Stomach (tissue), 9 donors: ENCODE measurements around the gene WDR53. TPM values are rescaled to one million over a fixed set of nuclear protein-coding genes. Genes with fewer than 3 reads are reported as not detected.

Source experiments
- DNase-seq, 2 donors: peaks; one replicate each; pipeline versions ENCODE4 v3.0.0 to v3.0.0-alpha.2; 2013 to 2019
- H3K27ac ChIP-seq, 5 donors: fragments of 200-600 bp in 4 of 5; sonication (generic) in 4 of 5; one replicate each; pipeline ENCODE4 v1.5.1; 2013 to 2019; ENCODE audit warnings: mild to moderate bottlenecking in 1 of 5, moderate library complexity in 1 of 5
- H3K27me3 ChIP-seq, 3 donors: fragments of 200-600 bp; sonication (generic); one replicate each; pipeline ENCODE4 v1.5.1; 2017 to 2019; ENCODE audit warnings: mixed run types in 1 of 3
- H3K36me3 ChIP-seq, 4 donors: fragments of 200-600 bp; sonication (generic); 1 replicate in 3 of 4; 2 replicates in 1 of 4; pipeline ENCODE4 v1.5.1; 2016 to 2019
- H3K4me1 ChIP-seq, 4 donors: fragments of 200-600 bp; sonication (generic); one replicate each; pipeline ENCODE4 v1.5.1; 2016 to 2019
- H3K4me3 ChIP-seq, 4 donors: fragments of 200-600 bp; sonication (generic) in 3 of 4; one replicate each; pipeline ENCODE4 v1.5.1; 2016 to 2019; ENCODE audit warnings: mild to moderate bottlenecking in 1 of 4
- H3K9me3 ChIP-seq, 4 donors: fragments of 200-600 bp; sonication (generic); one replicate each; pipeline ENCODE4 v1.5.1; 2016 to 2019
- EP300 ChIP-seq: sonication (generic); formaldehyde crosslinking; IDR thresholded peaks from one replicate; pipeline ENCODE4 v1.6.1; 2017; ENCODE audit warnings: antibody characterized with exemption
- POLR2A ChIP-seq, 4 donors: fragments of 450-650 bp; IDR thresholded peaks; one replicate each; pipeline ENCODE4 v1.6.1; 2016; ENCODE audit warnings: antibody characterized with exemption in 4 of 4, control low read depth in 2 of 4, mild to moderate bottlenecking in 1 of 4, moderate library complexity in 1 of 4
- POLR2AphosphoS5 ChIP-seq, 3 donors: sonication (generic); formaldehyde crosslinking; IDR thresholded peaks; one replicate each; pipeline ENCODE4 v1.6.1; 2016; ENCODE audit warnings: antibody characterized with exemption in 3 of 3
- WGBS, 5 donors: extraction: QIAGEN DNeasy Blood & Tissue Kit in 3 of 5; methylation state at CpG; one replicate each; pipeline versions ENCODE4 v1.1.5 to v1.1.7; 2013 to 2018; 5-methylcytosine and 5-hydroxymethylcytosine counted together
- intact Hi-C: fragments of 100-400 bp; cut with DNase I; formaldehyde crosslinking; loops from one replicate; pipeline ENCODE4 v1.15.1; 2023; ENCODE audit warnings: low total_unique reads
- polyA plus RNA-seq, 3 donors: library from polyadenylated mRNA; stranded (reverse); fragments of 200-250 nt; gene quantifications; one replicate each; pipeline ENCODE4 v1.2.3, GENCODE V29; 2013
- total RNA-seq, 5 donors: library from RNA; depleted of rRNA; stranded (reverse); fragments of >200 nt; gene quantifications; one replicate each; pipeline versions ENCODE4 v1.1.0 to v1.2.3, GENCODE V29; 2014 to 2016
- TF ChIP-seq, protein P1 (sequence below), 7 experiments: fragments of 450-650 bp in 4 of 7; fragments of 200-600 bp in 3 of 7; sonication (generic) in 3 of 7; IDR thresholded peaks; one replicate each; pipeline ENCODE4 v1.5.1; 2016 to 2019; ENCODE audit warnings: antibody characterized with exemption in 7 of 7, control low read depth in 2 of 7, mild to moderate bottlenecking in 1 of 7
- donor health status: healthy with polysubstance abuse.
- donor health status: Bipolar disorder and iron deficiency.
- donor health status: healthy.

Gene WDR53
- total and polyA plus RNA-seq, 8 donors, result 1.8 to 13.4 (median 6.9) TPM; not detected in 2

- DNase-seq, result no peak
- H3K36me3 ChIP-seq, result no peaks in the 10 kb centered on the region
These were observed 21.3 kb downstream of the WDR53 start for GRCh38 chr3:196547067-196547466.

DNA sequence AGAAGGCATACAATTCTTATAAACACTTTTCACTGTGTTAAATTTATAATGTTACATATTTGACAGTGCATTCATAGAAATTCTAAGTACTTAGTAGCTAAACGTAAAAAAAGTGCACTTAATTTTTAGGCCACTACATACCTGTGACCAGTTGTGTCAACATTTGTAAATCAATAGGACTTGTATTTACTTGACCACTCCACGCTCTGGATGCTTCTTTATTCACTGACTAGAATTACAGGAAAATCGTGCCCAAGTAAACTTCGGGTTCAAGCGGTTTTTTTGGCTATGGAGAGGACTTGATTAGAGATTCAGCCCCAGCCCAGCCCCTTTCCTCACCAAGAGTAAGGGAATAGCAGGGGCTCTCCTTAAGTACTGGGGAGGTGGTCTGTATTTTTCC, 21.8 kb downstream of the WDR53 start:
- Histone ChIP-seq H3K27me3 (no peaks in the 10 kb centered on the region), H3K27ac (no peak overlapping the region), H3K4me1 (no peaks in the 10 kb centered on the region), H3K36me3 (no peaks in the 10 kb centered on the region), H3K4me3 (no peak overlapping the region), H3K9me3 (peaks cover 0 to 17% (median 5%) of the 10 kb centered on the region in 4 donors)
- 28 to 50% (median 39%) methylated on average over 5 of the region's 5 CpGs for whole genome bisulfite sequencing, 5 donors
- DNase-seq, result no peak
- intact Hi-C loops, result no loop called here
- no peak for TF ChIP-seq POLR2A (IDR thresholded peaks at IDR 0.05)
- TF ChIP-seq EP300, result no peak
- TF ChIP-seq, protein P1, sequence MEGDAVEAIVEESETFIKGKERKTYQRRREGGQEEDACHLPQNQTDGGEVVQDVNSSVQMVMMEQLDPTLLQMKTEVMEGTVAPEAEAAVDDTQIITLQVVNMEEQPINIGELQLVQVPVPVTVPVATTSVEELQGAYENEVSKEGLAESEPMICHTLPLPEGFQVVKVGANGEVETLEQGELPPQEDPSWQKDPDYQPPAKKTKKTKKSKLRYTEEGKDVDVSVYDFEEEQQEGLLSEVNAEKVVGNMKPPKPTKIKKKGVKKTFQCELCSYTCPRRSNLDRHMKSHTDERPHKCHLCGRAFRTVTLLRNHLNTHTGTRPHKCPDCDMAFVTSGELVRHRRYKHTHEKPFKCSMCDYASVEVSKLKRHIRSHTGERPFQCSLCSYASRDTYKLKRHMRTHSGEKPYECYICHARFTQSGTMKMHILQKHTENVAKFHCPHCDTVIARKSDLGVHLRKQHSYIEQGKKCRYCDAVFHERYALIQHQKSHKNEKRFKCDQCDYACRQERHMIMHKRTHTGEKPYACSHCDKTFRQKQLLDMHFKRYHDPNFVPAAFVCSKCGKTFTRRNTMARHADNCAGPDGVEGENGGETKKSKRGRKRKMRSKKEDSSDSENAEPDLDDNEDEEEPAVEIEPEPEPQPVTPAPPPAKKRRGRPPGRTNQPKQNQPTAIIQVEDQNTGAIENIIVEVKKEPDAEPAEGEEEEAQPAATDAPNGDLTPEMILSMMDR (IDR thresholded peaks at IDR 0.05), result no peak
- no peak for TF ChIP-seq POLR2AphosphoS5 (IDR thresholded peaks at IDR 0.05)

More at GRCh38 chr3:196547067-196547466, 21.3 kb downstream of the WDR53 start:
- Histone ChIP-seq H3K4me1 (no peaks in the 10 kb centered on the region), H3K27ac (no peak overlapping the region), H3K9me3 (peaks cover 0 to 17% (median 5%) of the 10 kb centered on the region in 4 donors), H3K4me3 (no peak overlapping the region), H3K27me3 (no peaks in the 10 kb centered on the region)
- TF ChIP-seq POLR2A (IDR thresholded peaks at IDR 0.05), result no peak
- TF ChIP-seq, protein P1 (IDR thresholded peaks at IDR 0.05), result no peak
- no peak for TF ChIP-seq POLR2AphosphoS5 (IDR thresholded peaks at IDR 0.05)
- TF ChIP-seq EP300, result no peak
- 86 to 100% (median 93%) methylated on average over 2 of the region's 2 CpGs for WGBS, 5 donors
- intact Hi-C loops, result no loop called here

DNA sequence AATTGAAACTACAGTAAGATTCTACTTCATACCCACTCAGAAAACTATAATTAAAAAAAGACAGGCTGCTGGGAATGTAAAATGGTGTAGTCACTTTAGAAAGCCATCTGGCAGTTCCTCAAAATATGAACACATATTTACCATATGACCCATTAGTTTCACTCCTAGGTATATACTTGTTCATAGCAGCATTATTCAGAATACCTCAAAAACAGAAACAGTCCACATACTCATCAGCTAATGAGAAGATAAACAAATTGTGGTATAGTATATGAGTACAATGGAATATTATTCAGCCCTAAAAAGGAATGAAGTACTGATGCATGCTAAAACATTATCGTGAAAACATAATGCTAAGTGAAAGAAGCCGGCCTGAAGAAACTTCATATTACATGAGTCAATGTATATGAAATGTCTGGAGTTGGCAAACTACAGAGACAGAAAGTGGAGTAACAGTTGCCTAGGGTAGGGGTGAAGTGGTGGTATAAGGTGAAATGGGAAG, 23.8 kb downstream of the WDR53 start:
- WGBS, 5 donors, result 91 to 100% (median 97%) methylated on average over 2 of the region's 2 CpGs
- DNase-seq, result no peak
- Histone ChIP-seq H3K27me3 (no peaks in the 10 kb centered on the region), H3K4me3 (no peak overlapping the region), H3K36me3 (no peaks in the 10 kb centered on the region), H3K4me1 (no peaks in the 10 kb centered on the region), H3K9me3 (peaks cover 0 to 9% (median 4%) of the 10 kb centered on the region in 4 donors), H3K27ac (no peak overlapping the region)
- intact Hi-C loops, result no loop called here
- TF ChIP-seq EP300 (no peak), POLR2AphosphoS5 (IDR thresholded peaks at IDR 0.05) (no peak), POLR2A (IDR thresholded peaks at IDR 0.05) (no peak)
- TF ChIP-seq, protein P1 (IDR thresholded peaks at IDR 0.05), result no peak

- no peaks in the 10 kb centered on the region for H3K36me3 ChIP-seq
- no peaks in the 10 kb centered on the region for H3K9me3 ChIP-seq
- H3K27me3 ChIP-seq, result no peaks in the 10 kb centered on the region
- TF ChIP-seq EP300 (no peak), POLR2AphosphoS5 (IDR thresholded peaks at IDR 0.05) (no peak), POLR2A (IDR thresholded peaks at IDR 0.05) (no peak)
- TF ChIP-seq, protein P1 (IDR thresholded peaks at IDR 0.05), result no peak
- DNase-seq, result no peak
- no peak overlapping the region for H3K4me3 ChIP-seq
- peaks cover 0 to 4% (median 0%) of the 10 kb centered on the region in 4 donors for H3K4me1 ChIP-seq
- WGBS, 5 donors, result 88 to 94% (median 90%) methylated on average over 6 of the region's 6 CpGs
- intact Hi-C loops, result no loop called here
- no peak overlapping the region for H3K27ac ChIP-seq
These were observed 26.5 kb downstream of the WDR53 start for GRCh38 chr3:196541684-196542445.
